ENCODE results near the gene SNX1.
"Not testable (repeated sequence)": the region's sequence is repeated elsewhere in the genome, so short reads cannot be mapped to it uniquely, and the experiment has no call there.

- not testable (repeated sequence) for TF ChIP-seq YY1 (IDR thresholded peaks at IDR 0.05; ENCODE audit: insufficient read depth, insufficient read length); ZNF274 (IDR thresholded peaks at IDR 0.05; ENCODE audit: low read depth, low read length); SUZ12 (IDR thresholded peaks at IDR 0.05; ENCODE audit: extremely low read depth, insufficient read depth, insufficient read length)
These were observed 14.4 kb downstream of the SNX1 start for GRCh38 chr15:64110108-64110701.
